HCT116 (cell line): ENCODE data around the gene SDK2. TPM values are rescaled to one million over a fixed set of nuclear protein-coding genes. Genes with fewer than 3 reads are reported as not detected.

Source experiments
- ATAC-seq: fragments of 200-7000 bp; cut with Tn5 transposase; 2 replicates; pipeline ENCODE4 v1.9.1; 2020; ENCODE audit warnings: mild to moderate bottlenecking, moderate library complexity
- BruUV-seq: library from RNA; stranded (reverse); fragments of 400-500 nt; replicated peaks from 2 replicates; lab custom pipeline; 2021; lab: Mats Ljungman, UMichigan
- CTCF ChIA-PET: fragments of 300-600 bp; sonication (Branson Sonifier 250); formaldehyde crosslinking; loops from one replicate; lab custom pipeline; 2021; ENCODE audit warnings: antibody characterized with exemption; lab: Charles Lee
- POLR2A ChIA-PET: fragments of 300-600, 350-600 bp; sonication (Branson Sonifier 250); formaldehyde crosslinking; loops from one replicate; lab custom pipeline; 2021; ENCODE audit warnings: antibody characterized with exemption; lab: Charles Lee
- RAD21 ChIA-PET, 2 experiments: fragments of 300-600 bp; sonication (Branson Sonifier 250); formaldehyde crosslinking; loops; one replicate each; lab custom pipeline; 2023; ENCODE audit warnings: low total read pairs in 2 of 2; ENCODE audit not compliant: uncharacterized antibody in 2 of 2, unreplicated experiment in 2 of 2, low non-redundant PET in 1 of 2; lab: Charles Lee
- DNase-seq: peaks from one replicate; pipeline ENCODE4 v3.0.0-alpha.2; 2010; ENCODE audit warnings: low read depth, low spot score
- H2AFZ ChIP-seq: fragments of 200-600 bp; shearing (Covaris generic), sonication (generic); 2 replicates; pipeline ENCODE4 v1.6.1; 2017; ENCODE audit warnings: low read depth, mixed run types, mixed read lengths, antibody characterized with exemption, low read length; ENCODE audit not compliant: poor library complexity, severe bottlenecking
- H3K27ac ChIP-seq: 2 replicates; pipeline ENCODE4 v1.5.1; 2012; ENCODE audit warnings: low read depth, low read length
- H3K27me3 ChIP-seq: fragments of 200-600 bp; sonication (generic); 2 replicates; pipeline ENCODE4 v1.6.1; 2016; ENCODE audit warnings: mixed run types, low read length, mixed read lengths; ENCODE audit not compliant: insufficient read depth
- H3K36me3 ChIP-seq, 2 experiments: fragments of 200-500 bp in 1 of 2; fragments of 200-600 bp in 1 of 2; sonication (Bioruptor generic) in 1 of 2; sonication (generic) in 1 of 2; 2 replicates each; pipeline versions ENCODE4 v1.5.1 to v1.6.1; 2014 to 2016; ENCODE audit warnings: low read length in 2 of 2, inconsistent platforms in 1 of 2, mixed read lengths in 1 of 2, mixed run types in 1 of 2; ENCODE audit not compliant: insufficient read depth in 2 of 2, control insufficient read depth in 1 of 2
- H3K4me1 ChIP-seq, 2 experiments: fragments of 200-600 bp in 1 of 2; sonication (generic) in 1 of 2; 2 replicates each; pipeline versions ENCODE4 v1.5.1 to v1.6.1; 2012 to 2017; ENCODE audit warnings: low read length in 2 of 2, inconsistent platforms in 1 of 2, mild to moderate bottlenecking in 1 of 2, mixed read lengths in 1 of 2, mixed run types in 1 of 2, moderate library complexity in 1 of 2; ENCODE audit not compliant: insufficient read depth in 2 of 2, control insufficient read depth in 1 of 2
- H3K4me2 ChIP-seq: fragments of 200-600 bp; sonication (generic); 2 replicates; pipeline ENCODE4 v1.6.1; 2017; ENCODE audit warnings: mixed run types, low read length, mixed read lengths
- H3K4me3 ChIP-seq, 2 experiments: fragments of 200-600 bp in 1 of 2; sonication (generic) in 1 of 2; replicated peaks in 1 of 2; 2 replicates each; pipeline ENCODE4 v1.5.1; 2011 to 2016; ENCODE audit warnings: low read length in 2 of 2, control low read depth in 1 of 2, low read depth in 1 of 2, mild to moderate bottlenecking in 1 of 2, mixed read lengths in 1 of 2, mixed run types in 1 of 2
- H3K79me2 ChIP-seq: fragments of 200-600 bp; sonication (generic); 2 replicates; pipeline ENCODE4 v1.6.1; 2017; ENCODE audit warnings: mild to moderate bottlenecking, mixed run types, low read length, moderate library complexity, mixed read lengths; ENCODE audit not compliant: insufficient read depth
- H3K9ac ChIP-seq: fragments of 200-600 bp; sonication (generic); 2 replicates; pipeline ENCODE4 v1.6.1; 2016; ENCODE audit warnings: low read length, mixed read lengths
- H3K9me2 ChIP-seq: fragments of 200-600 bp; sonication (generic), shearing (Covaris generic); 2 replicates; pipeline ENCODE4 v1.6.1; 2017; ENCODE audit warnings: mixed run types, mild to moderate bottlenecking, moderate library complexity; ENCODE audit not compliant: insufficient read depth
- H3K9me3 ChIP-seq, 2 experiments: fragments of 200-500 bp in 1 of 2; fragments of 200-600 bp in 1 of 2; sonication (Bioruptor generic) in 1 of 2; sonication (generic) in 1 of 2; 2 replicates each; pipeline ENCODE4 v1.6.1; 2014 to 2017; ENCODE audit warnings: low read length in 2 of 2, mixed read lengths in 2 of 2, inconsistent platforms in 1 of 2, low read depth in 1 of 2, mild to moderate bottlenecking in 1 of 2, mixed run types in 1 of 2, moderate library complexity in 1 of 2; ENCODE audit not compliant: control insufficient read depth in 1 of 2, insufficient read depth in 1 of 2
- H4K20me1 ChIP-seq: fragments of 200-600 bp; sonication (generic), shearing (Covaris generic); 2 replicates; pipeline ENCODE4 v1.6.1; 2017; ENCODE audit warnings: mixed run types, mild to moderate bottlenecking, moderate library complexity; ENCODE audit not compliant: insufficient read depth
- ELF1 ChIP-seq: IDR thresholded peaks from 2 replicates; pipeline ENCODE4 v1.6.1; 2012; ENCODE audit warnings: low read depth, borderline replicate concordance
- MAX ChIP-seq: IDR thresholded peaks from 2 replicates; pipeline ENCODE4 v1.6.1; 2012
- POLR2A ChIP-seq: IDR thresholded peaks from 2 replicates; pipeline ENCODE4 v1.7.0; 2011; ENCODE audit warnings: borderline replicate concordance; ENCODE audit not compliant: insufficient read depth, insufficient read length; ENCODE audit errors: extremely low read depth
- RAD21 ChIP-seq: IDR thresholded peaks from 2 replicates; pipeline ENCODE4 v1.6.1; 2012; ENCODE audit warnings: low read depth, mild to moderate bottlenecking
- YY1 ChIP-seq: IDR thresholded peaks from 2 replicates; pipeline ENCODE4 v1.6.1; 2011; ENCODE audit warnings: low read length, low read depth, moderate library complexity, mild to moderate bottlenecking; ENCODE audit not compliant: insufficient replicate concordance; ENCODE audit errors: extremely low read depth
- ZFX ChIP-seq: fragments of 450-650 bp; IDR thresholded peaks from 2 replicates; pipeline ENCODE4 v1.6.1; 2017
- intact Hi-C: fragments of 100-400 bp; cut with micrococcal nuclease; formaldehyde crosslinking; loops from 2 replicates; pipeline ENCODE4 v1.10.0; 2022
- total RNA-seq: library from RNA; stranded (reverse); gene quantifications from one replicate; pipeline ENCODE4 v1.2.1, GENCODE V29; 2021; ENCODE audit not compliant: unreplicated experiment

SDK2 gene
- total RNA-seq, 1 experiment from 2014 or later = 0.10 TPM

GRCh38 chr17:73686126-73686525 lies 41.9 kb upstream of the SDK2 start:
- ChIA-PET RAD21 (no interaction called here), CTCF (no interaction called here), POLR2A (no interaction called here)
- BruUV-seq = no TSS peak
- TF ChIP-seq RAD21 = no peak
- TF ChIP-seq ELF1 = no peak
- no peak for TF ChIP-seq POLR2A
- Histone ChIP-seq H3K36me3 (no peaks in the 10 kb centered on the region), H3K9me3 (no peaks in the 10 kb centered on the region), H4K20me1 (no peaks in the 10 kb centered on the region), H3K27ac (no peak overlapping the region), H3K4me1 (no peaks in the 10 kb centered on the region), H3K79me2 (no peaks in the 10 kb centered on the region), H3K9me2 (no peaks in the 10 kb centered on the region), H3K9ac (no peak overlapping the region), H3K27me3 (peaks cover 70% of the 10 kb centered on the region), H3K4me2 (no peak overlapping the region), H3K4me3 (no peak overlapping the region), H2AFZ (no peak overlapping the region)
- intact Hi-C loops = no loop called here
- DNase-seq (no peak), ATAC-seq (no peak)

- H3K79me2 ChIP-seq = no peaks in the 10 kb centered on the region
- POLR2A ChIA-PET = no interaction called here
- H3K4me2 ChIP-seq = no peak overlapping the region
- H3K27ac ChIP-seq = no peak overlapping the region
- no peak for ATAC-seq
- H3K9me2 ChIP-seq = no peaks in the 10 kb centered on the region
- H3K27me3 ChIP-seq = peaks cover 70% of the 10 kb centered on the region
- no peaks in the 10 kb centered on the region for H3K9me3 ChIP-seq
- no peaks in the 10 kb centered on the region for H3K36me3 ChIP-seq
- no peak overlapping the region for H2AFZ ChIP-seq
- no peak for TF ChIP-seq ZFX
- no peak for TF ChIP-seq YY1
- no peak for TF ChIP-seq MAX
- TF ChIP-seq, all 23 proteins: peak for 0
- DNase-seq = no peak
- Histone ChIP-seq H3K4me3 (no peak overlapping the region), H3K9ac (no peak overlapping the region), H4K20me1 (no peaks in the 10 kb centered on the region), H3K4me1 (no peaks in the 10 kb centered on the region)
- ChIA-PET CTCF (no interaction called here), RAD21 (no interaction called here)
- intact Hi-C loops = no loop called here
- no TSS peak for BruUV-seq
These were observed 39.9 kb upstream of the SDK2 start for GRCh38 chr17:73684183-73684582.
